Memory B cell (primary cell): ENCODE results near the gene NDUFV3.
"Not testable (repeated sequence)": the region's sequence is repeated elsewhere in the genome, so short reads cannot be mapped to it uniquely, and the experiment has no call there.

Source experiments
- ATAC-seq: fragments of 150-1000 bp; cut with Tn5 transposase; 2 replicates; pipeline ENCODE4 v1.10.0; 2021; ENCODE audit warnings: low read depth, mild to moderate bottlenecking, moderate library complexity
- DNase-seq, 2 donors: peaks; one replicate each; pipeline ENCODE4 v3.0.0; 2022; ENCODE audit warnings: low spot score in 2 of 2
- H3K27ac Mint-ChIP-seq: one replicate; pipeline ENCODE4 v1.8.0; 2022; ENCODE audit warnings: mild to moderate bottlenecking, moderate library complexity, mixed read lengths
- H3K27me3 Mint-ChIP-seq: one replicate; pipeline ENCODE4 v1.8.0; 2022; ENCODE audit warnings: mixed read lengths
- H3K36me3 Mint-ChIP-seq: one replicate; pipeline ENCODE4 v1.8.0; 2022; ENCODE audit warnings: mild to moderate bottlenecking, mixed read lengths
- H3K4me1 Mint-ChIP-seq: one replicate; pipeline ENCODE4 v1.8.0; 2022; ENCODE audit warnings: mixed read lengths
- H3K4me3 Mint-ChIP-seq: one replicate; pipeline ENCODE4 v1.8.0; 2022; ENCODE audit warnings: mild to moderate bottlenecking, moderate library complexity, mixed read lengths
- H3K9me3 Mint-ChIP-seq: one replicate; pipeline ENCODE4 v1.8.0; 2022; ENCODE audit warnings: mixed read lengths

Gene NDUFV3

DNA sequence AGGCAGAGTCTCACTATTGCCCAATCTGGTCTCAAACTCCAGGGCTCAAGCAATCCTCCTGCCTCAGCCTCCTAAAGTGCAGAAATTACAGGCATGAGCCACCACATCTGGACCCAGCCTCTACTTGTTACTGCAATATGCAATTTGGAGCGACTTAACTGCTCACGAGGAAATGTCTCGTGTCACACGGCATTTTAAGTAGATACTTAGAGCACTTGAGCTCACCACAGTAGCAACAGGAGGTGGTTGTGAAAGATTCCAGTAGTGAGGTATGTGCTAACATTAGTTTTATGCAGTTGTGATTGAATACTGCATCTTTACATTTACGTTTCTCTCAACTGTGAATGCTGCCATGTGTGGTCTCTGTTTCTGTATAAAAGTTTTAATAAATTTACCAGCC lies 5.8 kb upstream of the NDUFV3 start:
- H3K27me3 Mint-ChIP-seq = no peaks in the 10 kb centered on the region
- H3K27ac Mint-ChIP-seq = no peak overlapping the region
- H3K4me3 Mint-ChIP-seq = no peak overlapping the region
- H3K36me3 Mint-ChIP-seq = no peaks in the 10 kb centered on the region
- no peak for DNase-seq
- H3K9me3 Mint-ChIP-seq = no peaks in the 10 kb centered on the region
- peaks cover 2% of the 10 kb centered on the region for H3K4me1 Mint-ChIP-seq
- no peak for ATAC-seq

GRCh38 chr21:42892582-42892930 lies 553 bp upstream of the NDUFV3 start:
- H3K4me3 Mint-ChIP-seq = peak overlapping the region; percentile 97
- peaks cover 8% of the 10 kb centered on the region for H3K4me1 Mint-ChIP-seq
- DNase-seq (no peak), ATAC-seq (peak; percentile 26)
- H3K9me3 Mint-ChIP-seq = no peaks in the 10 kb centered on the region
- H3K36me3 Mint-ChIP-seq = peaks cover 2% of the 10 kb centered on the region
- H3K27me3 Mint-ChIP-seq = no peaks in the 10 kb centered on the region
- H3K27ac Mint-ChIP-seq = peak overlapping the region; percentile 92

GRCh38 chr21:42900446-42900845 lies 7.3 kb downstream of the NDUFV3 start:
- no peaks in the 10 kb centered on the region for H3K4me1 Mint-ChIP-seq
- peaks cover 12% of the 10 kb centered on the region for H3K36me3 Mint-ChIP-seq
- H3K27me3 Mint-ChIP-seq = no peaks in the 10 kb centered on the region
- no peak overlapping the region for H3K4me3 Mint-ChIP-seq
- H3K27ac Mint-ChIP-seq = no peak overlapping the region
- DNase-seq (no peak), ATAC-seq (no peak)
- no peaks in the 10 kb centered on the region for H3K9me3 Mint-ChIP-seq

DNA sequence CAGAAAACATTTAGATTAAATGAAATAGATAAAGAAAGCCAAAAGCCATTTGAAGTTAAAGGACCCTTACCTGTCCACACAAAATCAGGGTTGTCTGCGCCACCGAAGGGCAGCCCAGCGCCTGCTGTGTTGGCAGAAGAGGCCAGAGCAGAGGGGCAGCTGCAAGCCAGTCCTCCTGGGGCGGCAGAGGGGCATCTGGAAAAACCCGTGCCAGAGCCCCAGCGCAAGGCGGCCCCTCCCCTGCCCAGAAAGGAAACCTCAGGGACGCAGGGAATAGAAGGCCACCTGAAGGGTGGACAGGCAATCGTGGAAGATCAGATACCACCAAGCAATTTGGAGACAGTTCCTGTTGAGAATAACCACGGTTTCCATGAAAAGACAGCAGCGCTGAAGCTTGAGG lies 10.7 kb downstream of the NDUFV3 start:
- ATAC-seq (no peak), DNase-seq (no peak)
- Mint-ChIP-seq H3K4me1 (no peaks in the 10 kb centered on the region), H3K27me3 (no peaks in the 10 kb centered on the region), H3K4me3 (no peak overlapping the region), H3K27ac (no peak overlapping the region), H3K36me3 (peaks cover 15% of the 10 kb centered on the region), H3K9me3 (no peaks in the 10 kb centered on the region)

DNA sequence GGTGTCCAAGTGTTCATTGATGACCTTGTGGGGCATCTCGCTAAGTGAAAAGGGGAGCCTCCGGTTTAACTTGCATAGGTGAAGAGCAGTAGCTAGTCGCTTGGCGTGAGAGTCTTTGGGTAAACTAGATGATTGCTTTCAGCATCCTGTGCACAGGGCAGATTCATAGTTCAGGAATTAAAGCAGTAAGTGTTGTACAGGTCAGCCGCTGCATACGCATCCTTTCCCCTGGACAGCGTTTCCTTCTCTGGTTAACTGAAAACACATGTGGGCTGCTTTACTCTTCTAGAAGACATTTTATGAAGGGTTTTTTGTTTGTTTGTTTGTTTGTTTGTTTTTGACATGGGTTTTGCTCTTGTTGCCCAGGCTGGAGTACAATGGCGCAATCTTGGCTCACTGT lies 12.1 kb downstream of the NDUFV3 start:
- H3K4me1 Mint-ChIP-seq = no peaks in the 10 kb centered on the region
- H3K27me3 Mint-ChIP-seq = no peaks in the 10 kb centered on the region
- H3K36me3 Mint-ChIP-seq = peaks cover 20% of the 10 kb centered on the region
- H3K9me3 Mint-ChIP-seq = no peaks in the 10 kb centered on the region
- no peak overlapping the region for H3K4me3 Mint-ChIP-seq
- ATAC-seq = no peak
- DNase-seq = no peak
- no peak overlapping the region for H3K27ac Mint-ChIP-seq

DNA sequence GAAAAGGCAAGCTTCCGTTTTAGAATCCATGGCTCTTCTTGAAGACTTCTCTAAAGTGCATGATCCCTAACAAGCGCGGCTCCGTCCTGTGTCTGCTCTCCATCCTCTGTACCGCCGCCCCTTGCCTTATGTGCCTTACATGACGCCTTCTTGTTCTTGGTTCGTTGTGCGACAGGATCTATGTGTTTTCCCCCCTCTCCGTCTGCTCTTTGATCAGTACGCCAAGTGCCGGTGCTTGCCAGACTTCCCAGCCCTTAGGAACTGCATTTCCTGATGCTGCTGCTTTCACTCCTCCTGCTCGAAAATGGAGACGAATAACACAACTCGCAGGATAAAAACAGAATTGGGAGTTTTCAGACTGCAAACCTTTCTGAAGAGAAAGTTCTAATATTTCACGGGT lies 13.1 kb downstream of the NDUFV3 start:
- H3K9me3 Mint-ChIP-seq = no peaks in the 10 kb centered on the region
- H3K4me1 Mint-ChIP-seq = peaks cover 2% of the 10 kb centered on the region
- H3K27me3 Mint-ChIP-seq = no peaks in the 10 kb centered on the region
- H3K27ac Mint-ChIP-seq = no peak overlapping the region
- DNase-seq (no peak), ATAC-seq (no peak)
- peaks cover 22% of the 10 kb centered on the region for H3K36me3 Mint-ChIP-seq
- H3K4me3 Mint-ChIP-seq = no peak overlapping the region

GRCh38 chr21:42908484-42908883 lies 15.4 kb downstream of the NDUFV3 start:
- DNase-seq, H3K27me3 Mint-ChIP-seq, H3K27ac Mint-ChIP-seq, H3K4me3 Mint-ChIP-seq, H3K9me3 Mint-ChIP-seq, H3K4me1 Mint-ChIP-seq, ATAC-seq: not testable (repeated sequence)
- H3K36me3 Mint-ChIP-seq = peaks cover 22% of the 10 kb centered on the region

DNA sequence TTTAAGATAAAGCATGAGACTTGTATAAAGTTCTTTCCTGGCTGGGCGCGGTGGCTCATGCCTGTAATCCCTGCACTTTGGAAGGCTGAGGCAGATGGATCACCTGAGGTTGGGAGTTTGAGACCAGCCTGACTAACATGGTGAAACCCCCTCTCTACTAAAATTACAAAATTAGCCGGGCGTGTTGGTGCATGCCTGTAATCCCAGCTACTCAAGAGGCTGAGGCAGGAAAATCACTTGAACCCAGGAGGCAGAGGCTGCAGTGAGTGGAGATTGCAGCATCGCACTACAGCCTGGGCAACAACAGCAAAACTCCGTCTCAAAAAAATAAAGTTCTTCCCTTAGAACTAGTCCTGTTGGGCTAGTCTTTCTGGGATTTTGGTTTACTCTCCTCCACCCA lies 18.8 kb downstream of the NDUFV3 start:
- not testable (repeated sequence) for H3K27ac Mint-ChIP-seq, H3K4me3 Mint-ChIP-seq, ATAC-seq, H3K27me3 Mint-ChIP-seq, H3K9me3 Mint-ChIP-seq, DNase-seq, H3K4me1 Mint-ChIP-seq
- H3K36me3 Mint-ChIP-seq = peaks cover 11% of the 10 kb centered on the region

- H3K4me1 Mint-ChIP-seq = peaks cover 2% of the 10 kb centered on the region
- no peak overlapping the region for H3K4me3 Mint-ChIP-seq
- no peaks in the 10 kb centered on the region for H3K9me3 Mint-ChIP-seq
- no peak for DNase-seq
- no peak overlapping the region for H3K27ac Mint-ChIP-seq
- H3K27me3 Mint-ChIP-seq = no peaks in the 10 kb centered on the region
- H3K36me3 Mint-ChIP-seq = peaks cover 9% of the 10 kb centered on the region
- ATAC-seq = no peak
Observed at GRCh38 chr21:42913476-42913875, 20.4 kb downstream of the NDUFV3 start.

- H3K4me1 Mint-ChIP-seq = peaks cover 1% of the 10 kb centered on the region
- H3K27ac Mint-ChIP-seq = no peak overlapping the region
- no peaks in the 10 kb centered on the region for H3K27me3 Mint-ChIP-seq
Observed at GRCh38 chr21:42918291-42918690, 25.2 kb downstream of the NDUFV3 start.

GRCh38 chr21:42921927-42922326 lies 28.8 kb downstream of the NDUFV3 start:
- H3K36me3 Mint-ChIP-seq = no peaks in the 10 kb centered on the region
- no peaks in the 10 kb centered on the region for H3K9me3 Mint-ChIP-seq

More at GRCh38 chr21:42918291-42918690, 25.2 kb downstream of the NDUFV3 start:
- Mint-ChIP-seq H3K4me3 (no peak overlapping the region), H3K9me3 (no peaks in the 10 kb centered on the region), H3K36me3 (no peaks in the 10 kb centered on the region)
- no peak for ATAC-seq
- no peak for DNase-seq

DNA sequence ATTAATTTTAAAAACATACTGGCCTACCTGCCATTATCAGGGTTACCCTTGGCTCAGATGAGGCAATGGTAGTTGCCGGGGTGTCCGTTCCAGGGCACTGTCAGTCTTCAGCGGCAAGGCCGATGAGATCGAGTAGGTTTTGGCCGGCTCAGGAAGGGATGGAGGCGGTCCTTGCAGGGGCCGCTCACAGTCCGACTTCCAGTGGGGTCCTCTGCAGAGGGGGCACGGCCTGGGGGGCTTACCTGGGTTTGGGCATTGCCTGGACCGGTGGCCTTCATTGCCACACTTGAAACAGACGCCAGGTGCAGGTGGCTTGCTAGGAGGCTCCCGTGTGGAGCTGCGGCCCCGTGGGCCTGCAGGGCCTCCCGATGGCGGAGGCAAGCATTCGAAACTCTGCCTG lies 29.8 kb downstream of the NDUFV3 start:
- H3K27me3 Mint-ChIP-seq = no peaks in the 10 kb centered on the region
- no peaks in the 10 kb centered on the region for H3K9me3 Mint-ChIP-seq
- ATAC-seq = no peak
- H3K4me3 Mint-ChIP-seq = no peak overlapping the region
- no peaks in the 10 kb centered on the region for H3K36me3 Mint-ChIP-seq
- peaks cover 12% of the 10 kb centered on the region for H3K4me1 Mint-ChIP-seq
- H3K27ac Mint-ChIP-seq = no peak overlapping the region
- no peak for DNase-seq

More at GRCh38 chr21:42921927-42922326, 28.8 kb downstream of the NDUFV3 start:
- DNase-seq (no peak), ATAC-seq (no peak)
- H3K4me3 Mint-ChIP-seq = no peak overlapping the region
- peaks cover 12% of the 10 kb centered on the region for H3K4me1 Mint-ChIP-seq
- H3K27me3 Mint-ChIP-seq = no peaks in the 10 kb centered on the region
- H3K27ac Mint-ChIP-seq = no peak overlapping the region

GRCh38 chr21:42923553-42924432 lies 30.7 kb downstream of the NDUFV3 start:
- Mint-ChIP-seq H3K4me1 (peaks cover 12% of the 10 kb centered on the region), H3K9me3 (no peaks in the 10 kb centered on the region), H3K36me3 (no peaks in the 10 kb centered on the region), H3K4me3 (peak overlapping the region; percentile 46), H3K27me3 (no peaks in the 10 kb centered on the region), H3K27ac (peak overlapping the region; percentile 53)
- ATAC-seq = peak; percentile 94
- peak; percentile 54 to 60 for DNase-seq

GRCh38 chr21:42924433-42924751 lies 31.3 kb downstream of the NDUFV3 start:
- no peak for DNase-seq
- ATAC-seq = no peak
- no peak overlapping the region for H3K4me3 Mint-ChIP-seq
- peak overlapping the region; percentile 53 for H3K27ac Mint-ChIP-seq
- no peaks in the 10 kb centered on the region for H3K27me3 Mint-ChIP-seq
- H3K9me3 Mint-ChIP-seq = no peaks in the 10 kb centered on the region
- peaks cover 12% of the 10 kb centered on the region for H3K4me1 Mint-ChIP-seq
- H3K36me3 Mint-ChIP-seq = no peaks in the 10 kb centered on the region
